HEK293 (cell line): ENCODE results near the gene DCANP1.

Experiments used
- CTCF ChIA-PET: fragments of 350-600 bp; formaldehyde crosslinking; extraction: SDS; loops from one replicate; lab custom pipeline; 2021; ENCODE audit warnings: antibody characterized with exemption; lab: Yijun Ruan, JAX
- POLR2A ChIA-PET: fragments of 300-600 bp; formaldehyde crosslinking; extraction: SDS; loops from one replicate; lab custom pipeline; 2020; ENCODE audit warnings: antibody characterized with exemption, inconsistent platforms; lab: Yijun Ruan, JAX
- H3K27ac ChIP-seq: fragments of 200-500 bp; sonication (Bioruptor generic); 2 replicates; pipeline ENCODE4 v1.5.1; 2014; ENCODE audit warnings: low read depth, low read length, control low read depth, inconsistent platforms; ENCODE audit errors: extremely low read depth
- H3K36me3 ChIP-seq, 2 experiments: fragments of 200-500 bp in 1 of 2; sonication (Bioruptor generic) in 1 of 2; 1 replicate in 1 of 2; 2 replicates in 1 of 2; pipeline ENCODE4 v1.5.1; 2014 to 2017; ENCODE audit warnings: inconsistent platforms in 2 of 2, low read length in 2 of 2; ENCODE audit not compliant: control insufficient read depth in 2 of 2, insufficient read depth in 1 of 2
- H3K4me1 ChIP-seq: fragments of 200-500 bp; sonication (Bioruptor generic); 2 replicates; pipeline ENCODE4 v1.5.1; 2014; ENCODE audit warnings: mild to moderate bottlenecking, low read length, inconsistent platforms; ENCODE audit not compliant: control insufficient read depth, insufficient read depth
- H3K4me3 ChIP-seq: 2 replicates; pipeline ENCODE4 v1.5.1; 2011; ENCODE audit warnings: low read depth, mild to moderate bottlenecking, control low read depth, low read length, moderate library complexity
- H3K9me3 ChIP-seq: fragments of 200-500 bp; sonication (Bioruptor generic); 2 replicates; pipeline ENCODE4 v1.5.1; 2014; ENCODE audit warnings: low read depth, low read length, inconsistent platforms; ENCODE audit not compliant: control insufficient read depth, insufficient read depth
- HOXA7 ChIP-seq: sonication (generic); formaldehyde crosslinking; IDR thresholded peaks from 2 replicates; pipeline ENCODE4 v1.8.1; 2022; ENCODE audit warnings: missing genetic modification reagents, borderline replicate concordance
- KLF10 ChIP-seq: fragments of 450-650 bp; IDR thresholded peaks from 2 replicates; pipeline ENCODE4 v1.5.1; 2018; ENCODE audit warnings: missing biosample characterization, mild to moderate bottlenecking, missing genetic modification characterization
- YY2 ChIP-seq: fragments of 450-650 bp; formaldehyde crosslinking; IDR thresholded peaks from 2 replicates; pipeline ENCODE4 v1.5.1; 2016; ENCODE audit warnings: missing biosample characterization, missing genetic modification characterization
- ZNF10 ChIP-seq: fragments of 450-650 bp; formaldehyde crosslinking; IDR thresholded peaks from 2 replicates; pipeline ENCODE4 v1.5.1; 2017; ENCODE audit warnings: missing biosample characterization, missing genetic modification characterization
- ZNF202 ChIP-seq: fragments of 450-650 bp; formaldehyde crosslinking; IDR thresholded peaks from 2 replicates; pipeline ENCODE4 v1.5.1; 2016; ENCODE audit warnings: missing biosample characterization, missing genetic modification characterization, borderline replicate concordance
- ZNF571 ChIP-seq: fragments of 450-650 bp; formaldehyde crosslinking; IDR thresholded peaks from 2 replicates; pipeline ENCODE4 v1.5.0; 2017; ENCODE audit warnings: missing biosample characterization, missing genetic modification characterization
- ZNF654 ChIP-seq: fragments of 450-650 bp; formaldehyde crosslinking; IDR thresholded peaks from 2 replicates; pipeline ENCODE4 v1.5.1; 2016; ENCODE audit warnings: low read depth, missing biosample characterization, missing genetic modification characterization
- ZNF791 ChIP-seq: fragments of 450-650 bp; formaldehyde crosslinking; IDR thresholded peaks from 2 replicates; pipeline ENCODE4 v1.5.1; 2016; ENCODE audit warnings: missing biosample characterization, missing genetic modification characterization
- TF ChIP-seq, protein P1 (sequence below): fragments of 450-650 bp; formaldehyde crosslinking; IDR thresholded peaks from 2 replicates; pipeline ENCODE4 v1.5.1; 2016; ENCODE audit warnings: missing biosample characterization, missing genetic modification characterization, borderline replicate concordance
- TF ChIP-seq, protein P2 (sequence below): fragments of 450-650 bp; formaldehyde crosslinking; IDR thresholded peaks from 2 replicates; pipeline ENCODE4 v1.5.1; 2017; ENCODE audit warnings: missing biosample characterization, missing genetic modification characterization
- TF ChIP-seq, protein P3 (sequence below): fragments of 450-650 bp; formaldehyde crosslinking; IDR thresholded peaks from 2 replicates; pipeline ENCODE4 v1.5.1; 2016; ENCODE audit warnings: missing biosample characterization, missing genetic modification characterization
- TF ChIP-seq, protein P4 (sequence below): fragments of 450-650 bp; formaldehyde crosslinking; IDR thresholded peaks from 2 replicates; pipeline ENCODE4 v1.5.1; 2016; ENCODE audit warnings: missing biosample characterization, missing genetic modification characterization

The DCANP1 gene

DNA sequence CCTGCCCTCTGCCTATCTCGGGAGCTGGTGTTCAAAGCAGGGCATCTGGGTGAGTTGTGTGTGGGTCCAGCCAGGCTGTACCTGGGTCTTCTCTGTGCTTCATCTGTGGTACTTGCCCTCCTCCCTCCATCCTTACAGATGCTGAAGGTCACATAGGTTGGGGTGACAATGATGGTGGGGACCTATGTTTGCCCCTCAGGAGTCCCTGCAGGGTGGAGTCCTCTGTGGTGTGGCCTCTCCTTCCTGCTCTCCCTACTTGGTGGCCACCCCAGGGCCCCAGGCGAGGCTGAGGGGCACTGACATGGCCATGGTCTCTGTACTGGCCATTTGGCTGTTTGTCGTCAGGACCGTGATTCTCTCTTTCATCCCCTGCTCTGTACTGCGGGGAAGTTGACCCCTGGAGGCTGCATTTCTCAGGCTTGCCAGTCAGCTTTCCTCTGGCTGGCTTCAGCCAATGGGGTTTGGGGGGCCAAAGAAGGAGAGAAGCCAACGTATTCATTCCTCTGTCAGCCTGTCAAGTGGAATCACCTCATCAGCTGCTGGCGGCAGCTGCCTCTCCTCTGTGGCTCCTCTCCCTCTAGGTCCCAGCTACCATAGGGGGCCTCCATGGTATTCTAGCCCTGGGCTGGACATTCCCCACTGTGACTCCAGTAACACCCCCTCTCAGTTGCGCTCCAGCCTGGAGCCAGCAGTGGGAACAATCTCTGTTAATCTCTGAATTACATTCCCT is 4.6 kb downstream of the DCANP1 start:
- no peaks in the 10 kb centered on the region for H3K4me1 ChIP-seq
- H3K27ac ChIP-seq: no peak overlapping the region

DNA sequence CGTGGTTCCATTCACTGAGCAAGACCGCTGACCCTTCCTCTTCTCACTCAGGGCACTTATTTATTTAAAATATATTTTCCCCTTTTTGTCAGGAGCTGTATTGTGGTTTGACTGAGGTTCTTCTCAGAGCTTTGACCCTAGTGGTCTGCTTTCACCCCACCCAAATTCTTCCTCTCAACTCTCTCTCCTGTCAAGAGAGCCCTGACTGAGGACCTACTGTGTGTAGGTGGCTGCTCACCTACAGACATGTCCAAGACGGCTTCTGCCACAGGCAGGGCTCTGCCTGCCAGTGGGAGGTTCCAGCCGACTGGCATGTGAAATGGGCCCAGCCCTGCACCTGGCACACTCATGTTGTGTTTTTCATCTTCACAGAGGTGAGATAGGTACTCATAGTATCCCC is 5.2 kb downstream of the DCANP1 start:
- Histone ChIP-seq H3K36me3 (no peaks in the 10 kb centered on the region), H3K27ac (no peak overlapping the region), H3K4me1 (no peaks in the 10 kb centered on the region), H3K4me3 (no peak overlapping the region), H3K9me3 (no peaks in the 10 kb centered on the region)
- ChIA-PET POLR2A (no interaction called here), CTCF (interaction anchor here (2.1 to 3.1 kb wide), 3 partner anchors 16 to 20 kb away, joined by 11 to 21 read pairs (median 17); no protein-coding TSS in a partner anchor)
- no peak for TF ChIP-seq ZNF10 (tag by site-specific recombination)
- TF ChIP-seq ZNF654: no peak
- TF ChIP-seq HOXA7: no peak

More for the DNA sequence above, 4.6 kb downstream of the DCANP1 start:
- TF ChIP-seq, protein P1, sequence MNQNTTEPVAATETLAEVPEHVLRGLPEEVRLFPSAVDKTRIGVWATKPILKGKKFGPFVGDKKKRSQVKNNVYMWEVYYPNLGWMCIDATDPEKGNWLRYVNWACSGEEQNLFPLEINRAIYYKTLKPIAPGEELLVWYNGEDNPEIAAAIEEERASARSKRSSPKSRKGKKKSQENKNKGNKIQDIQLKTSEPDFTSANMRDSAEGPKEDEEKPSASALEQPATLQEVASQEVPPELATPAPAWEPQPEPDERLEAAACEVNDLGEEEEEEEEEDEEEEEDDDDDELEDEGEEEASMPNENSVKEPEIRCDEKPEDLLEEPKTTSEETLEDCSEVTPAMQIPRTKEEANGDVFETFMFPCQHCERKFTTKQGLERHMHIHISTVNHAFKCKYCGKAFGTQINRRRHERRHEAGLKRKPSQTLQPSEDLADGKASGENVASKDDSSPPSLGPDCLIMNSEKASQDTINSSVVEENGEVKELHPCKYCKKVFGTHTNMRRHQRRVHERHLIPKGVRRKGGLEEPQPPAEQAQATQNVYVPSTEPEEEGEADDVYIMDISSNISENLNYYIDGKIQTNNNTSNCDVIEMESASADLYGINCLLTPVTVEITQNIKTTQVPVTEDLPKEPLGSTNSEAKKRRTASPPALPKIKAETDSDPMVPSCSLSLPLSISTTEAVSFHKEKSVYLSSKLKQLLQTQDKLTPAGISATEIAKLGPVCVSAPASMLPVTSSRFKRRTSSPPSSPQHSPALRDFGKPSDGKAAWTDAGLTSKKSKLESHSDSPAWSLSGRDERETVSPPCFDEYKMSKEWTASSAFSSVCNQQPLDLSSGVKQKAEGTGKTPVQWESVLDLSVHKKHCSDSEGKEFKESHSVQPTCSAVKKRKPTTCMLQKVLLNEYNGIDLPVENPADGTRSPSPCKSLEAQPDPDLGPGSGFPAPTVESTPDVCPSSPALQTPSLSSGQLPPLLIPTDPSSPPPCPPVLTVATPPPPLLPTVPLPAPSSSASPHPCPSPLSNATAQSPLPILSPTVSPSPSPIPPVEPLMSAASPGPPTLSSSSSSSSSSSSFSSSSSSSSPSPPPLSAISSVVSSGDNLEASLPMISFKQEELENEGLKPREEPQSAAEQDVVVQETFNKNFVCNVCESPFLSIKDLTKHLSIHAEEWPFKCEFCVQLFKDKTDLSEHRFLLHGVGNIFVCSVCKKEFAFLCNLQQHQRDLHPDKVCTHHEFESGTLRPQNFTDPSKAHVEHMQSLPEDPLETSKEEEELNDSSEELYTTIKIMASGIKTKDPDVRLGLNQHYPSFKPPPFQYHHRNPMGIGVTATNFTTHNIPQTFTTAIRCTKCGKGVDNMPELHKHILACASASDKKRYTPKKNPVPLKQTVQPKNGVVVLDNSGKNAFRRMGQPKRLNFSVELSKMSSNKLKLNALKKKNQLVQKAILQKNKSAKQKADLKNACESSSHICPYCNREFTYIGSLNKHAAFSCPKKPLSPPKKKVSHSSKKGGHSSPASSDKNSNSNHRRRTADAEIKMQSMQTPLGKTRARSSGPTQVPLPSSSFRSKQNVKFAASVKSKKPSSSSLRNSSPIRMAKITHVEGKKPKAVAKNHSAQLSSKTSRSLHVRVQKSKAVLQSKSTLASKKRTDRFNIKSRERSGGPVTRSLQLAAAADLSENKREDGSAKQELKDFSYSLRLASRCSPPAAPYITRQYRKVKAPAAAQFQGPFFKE (tag by site-specific recombination): no peak
- TF ChIP-seq ZNF571 (tag by site-specific recombination): no peak
- no peak for TF ChIP-seq YY2 (tag by site-specific recombination)
- no peak overlapping the region for H3K4me3 ChIP-seq
- H3K9me3 ChIP-seq: no peaks in the 10 kb centered on the region
- POLR2A ChIA-PET: no interaction called here
- no peaks in the 10 kb centered on the region for H3K36me3 ChIP-seq
- CTCF ChIA-PET: interaction anchor here (3.1 kb wide), 1 partner anchor 15 kb away, joined by 17 read pairs; no protein-coding TSS in a partner anchor

DNA sequence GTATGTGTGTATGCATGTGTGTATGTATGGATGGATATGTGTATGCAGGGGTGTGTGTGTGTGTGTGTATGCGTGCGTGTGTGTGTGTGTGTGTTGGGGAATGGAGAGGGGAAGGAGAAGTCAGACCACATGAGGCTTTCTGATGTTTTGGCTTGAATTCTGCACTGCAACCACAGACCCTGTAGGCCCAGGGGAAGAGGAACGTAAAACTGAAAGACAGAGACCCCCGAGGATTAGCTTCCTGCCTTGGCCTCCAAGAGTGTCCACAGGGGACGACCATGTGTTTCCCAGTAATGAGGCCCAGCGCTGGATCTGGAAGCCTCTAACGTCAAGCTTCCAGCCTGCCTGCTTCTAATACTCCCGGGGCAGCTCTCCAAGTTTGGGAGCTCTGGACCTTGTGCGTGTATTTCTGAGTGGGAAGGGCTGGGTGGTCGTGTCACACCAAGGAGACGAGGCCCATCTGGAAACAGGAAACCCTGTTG is 5.8 kb downstream of the DCANP1 start:
- Histone ChIP-seq H3K4me1 (no peaks in the 10 kb centered on the region), H3K27ac (no peak overlapping the region), H3K4me3 (no peak overlapping the region), H3K36me3 (no peaks in the 10 kb centered on the region), H3K9me3 (no peaks in the 10 kb centered on the region)
- TF ChIP-seq ZNF791: no peak
- TF ChIP-seq, protein P2, sequence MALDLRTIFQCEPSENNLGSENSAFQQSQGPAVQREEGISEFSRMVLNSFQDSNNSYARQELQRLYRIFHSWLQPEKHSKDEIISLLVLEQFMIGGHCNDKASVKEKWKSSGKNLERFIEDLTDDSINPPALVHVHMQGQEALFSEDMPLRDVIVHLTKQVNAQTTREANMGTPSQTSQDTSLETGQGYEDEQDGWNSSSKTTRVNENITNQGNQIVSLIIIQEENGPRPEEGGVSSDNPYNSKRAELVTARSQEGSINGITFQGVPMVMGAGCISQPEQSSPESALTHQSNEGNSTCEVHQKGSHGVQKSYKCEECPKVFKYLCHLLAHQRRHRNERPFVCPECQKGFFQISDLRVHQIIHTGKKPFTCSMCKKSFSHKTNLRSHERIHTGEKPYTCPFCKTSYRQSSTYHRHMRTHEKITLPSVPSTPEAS: peak; percentile 76
- ChIA-PET CTCF (interaction anchor here (0.6 to 3.1 kb wide), 5 partner anchors 16 to 107 kb away, joined by 3 to 21 read pairs (median 11); no protein-coding TSS in a partner anchor), POLR2A (no interaction called here)

DNA sequence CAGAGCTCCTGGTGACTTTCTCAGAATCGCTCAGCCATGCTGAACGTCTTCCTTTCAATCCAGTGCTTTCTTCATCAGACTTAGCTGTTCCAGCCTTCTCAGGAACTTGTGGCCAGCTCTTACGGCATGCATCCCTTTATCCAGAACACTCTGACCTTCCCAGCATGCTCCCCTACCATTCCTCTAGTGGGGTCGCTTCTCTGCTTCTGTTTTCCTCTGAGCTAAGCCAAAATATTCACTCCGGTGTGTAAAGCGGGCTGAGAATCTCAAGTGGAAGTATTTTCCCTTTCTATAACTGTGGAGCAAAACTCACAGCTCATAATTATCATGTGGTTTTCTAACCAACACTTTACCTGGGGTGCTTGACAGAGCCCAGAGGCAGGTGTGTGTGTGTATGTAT is 6.2 kb downstream of the DCANP1 start:
- ChIA-PET CTCF (interaction anchor here (0.5 to 3.1 kb wide), 6 partner anchors 15 to 118 kb away, joined by 3 to 21 read pairs (median 8); no protein-coding TSS in a partner anchor), POLR2A (no interaction called here)
- H3K4me3 ChIP-seq: no peak overlapping the region
- no peaks in the 10 kb centered on the region for H3K36me3 ChIP-seq
- TF ChIP-seq ZNF202 (tag by site-specific recombination) (no peak), KLF10 (tag by site-specific recombination) (no peak)
- TF ChIP-seq, protein P3, sequence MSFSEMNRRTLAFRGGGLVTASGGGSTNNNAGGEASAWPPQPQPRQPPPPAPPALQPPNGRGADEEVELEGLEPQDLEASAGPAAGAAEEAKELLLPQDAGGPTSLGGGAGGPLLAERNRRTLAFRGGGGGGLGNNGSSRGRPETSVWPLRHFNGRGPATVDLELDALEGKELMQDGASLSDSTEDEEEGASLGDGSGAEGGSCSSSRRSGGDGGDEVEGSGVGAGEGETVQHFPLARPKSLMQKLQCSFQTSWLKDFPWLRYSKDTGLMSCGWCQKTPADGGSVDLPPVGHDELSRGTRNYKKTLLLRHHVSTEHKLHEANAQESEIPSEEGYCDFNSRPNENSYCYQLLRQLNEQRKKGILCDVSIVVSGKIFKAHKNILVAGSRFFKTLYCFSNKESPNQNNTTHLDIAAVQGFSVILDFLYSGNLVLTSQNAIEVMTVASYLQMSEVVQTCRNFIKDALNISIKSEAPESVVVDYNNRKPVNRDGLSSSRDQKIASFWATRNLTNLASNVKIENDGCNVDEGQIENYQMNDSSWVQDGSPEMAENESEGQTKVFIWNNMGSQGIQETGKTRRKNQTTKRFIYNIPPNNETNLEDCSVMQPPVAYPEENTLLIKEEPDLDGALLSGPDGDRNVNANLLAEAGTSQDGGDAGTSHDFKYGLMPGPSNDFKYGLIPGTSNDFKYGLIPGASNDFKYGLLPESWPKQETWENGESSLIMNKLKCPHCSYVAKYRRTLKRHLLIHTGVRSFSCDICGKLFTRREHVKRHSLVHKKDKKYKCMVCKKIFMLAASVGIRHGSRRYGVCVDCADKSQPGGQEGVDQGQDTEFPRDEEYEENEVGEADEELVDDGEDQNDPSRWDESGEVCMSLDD (tag by site-specific recombination): no peak
- TF ChIP-seq, protein P4, sequence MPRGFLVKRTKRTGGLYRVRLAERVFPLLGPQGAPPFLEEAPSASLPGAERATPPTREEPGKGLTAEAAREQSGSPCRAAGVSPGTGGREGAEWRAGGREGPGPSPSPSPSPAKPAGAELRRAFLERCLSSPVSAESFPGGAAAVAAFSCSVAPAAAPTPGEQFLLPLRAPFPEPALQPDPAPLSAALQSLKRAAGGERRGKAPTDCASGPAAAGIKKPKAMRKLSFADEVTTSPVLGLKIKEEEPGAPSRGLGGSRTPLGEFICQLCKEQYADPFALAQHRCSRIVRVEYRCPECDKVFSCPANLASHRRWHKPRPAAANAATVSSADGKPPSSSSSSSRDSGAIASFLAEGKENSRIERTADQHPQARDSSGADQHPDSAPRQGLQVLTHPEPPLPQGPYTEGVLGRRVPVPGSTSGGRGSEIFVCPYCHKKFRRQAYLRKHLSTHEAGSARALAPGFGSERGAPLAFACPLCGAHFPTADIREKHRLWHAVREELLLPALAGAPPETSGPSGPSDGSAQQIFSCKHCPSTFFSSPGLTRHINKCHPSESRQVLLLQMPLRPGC (tag by site-specific recombination): no peak
- no peaks in the 10 kb centered on the region for H3K9me3 ChIP-seq
- no peaks in the 10 kb centered on the region for H3K4me1 ChIP-seq
- no peak overlapping the region for H3K27ac ChIP-seq
